Urinary bladder (tissue), 4 donors: ENCODE results near the gene YBX1. TPM values are rescaled to one million over a fixed set of nuclear protein-coding genes. Genes with fewer than 3 reads are reported as not detected.
"Not testable (repeated sequence)": the region's sequence is repeated elsewhere in the genome, so short reads cannot be mapped to it uniquely, and the experiment has no call there.

Experiments used
- DNase-seq: peaks from one replicate; pipeline ENCODE4 v3.0.0-alpha.2; 2015; ENCODE audit errors: extremely low spot score
- H3K27ac ChIP-seq: one replicate; pipeline ENCODE4 v1.5.1; 2013; ENCODE audit warnings: low read depth, mild to moderate bottlenecking, moderate library complexity
- H3K36me3 ChIP-seq: one replicate; pipeline ENCODE4 v1.6.1; 2013; ENCODE audit warnings: mild to moderate bottlenecking, moderate library complexity; ENCODE audit not compliant: insufficient read depth
- H3K4me1 ChIP-seq: one replicate; pipeline ENCODE4 v1.6.1; 2013; ENCODE audit warnings: mild to moderate bottlenecking, moderate library complexity; ENCODE audit not compliant: insufficient read depth
- H3K4me3 ChIP-seq: one replicate; pipeline ENCODE4 v1.5.1; 2013; ENCODE audit warnings: low read depth, low read length
- WGBS: extraction: QIAGEN DNeasy Blood & Tissue Kit; methylation state at CpG from one replicate; pipeline ENCODE4 v1.1.7; 2013; 5-methylcytosine and 5-hydroxymethylcytosine counted together
- polyA plus RNA-seq: library from polyadenylated mRNA; stranded (reverse); fragments of 200-250 nt; gene quantifications from one replicate; pipeline ENCODE4 v1.2.3, GENCODE V29; 2013
- total RNA-seq: library from RNA; depleted of rRNA; stranded (reverse); fragments of >200 nt; gene quantifications from one replicate; pipeline ENCODE4 v1.2.3, GENCODE V29; 2014
- donor health status: healthy with polysubstance abuse.
- donor health status: healthy.

The YBX1 gene
- total and polyA plus RNA-seq, 2 donors, result 401 to 773 TPM

DNA sequence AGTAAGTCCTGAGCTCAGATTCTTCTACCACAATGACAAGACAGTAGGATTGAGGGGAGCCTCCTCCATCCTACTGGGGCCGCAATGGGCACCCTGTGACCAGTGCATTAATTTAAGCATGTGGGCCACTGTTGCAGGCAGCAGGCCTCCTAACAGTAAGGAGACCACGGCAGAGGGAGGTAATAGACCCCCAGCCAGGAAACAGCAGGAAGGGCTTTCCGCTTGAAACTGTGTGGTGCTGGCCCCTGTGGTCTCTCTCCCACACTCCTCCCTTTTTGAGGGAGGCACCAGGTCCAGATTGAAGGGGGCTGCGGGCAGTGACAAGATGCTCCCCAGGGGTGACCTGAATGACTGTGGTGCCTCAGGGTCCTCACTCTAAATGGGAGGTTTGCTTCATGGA is 59.5 kb downstream of the YBX1 start:
- Histone ChIP-seq H3K36me3 (peaks cover 1% of the 10 kb centered on the region), H3K4me1 (no peaks in the 10 kb centered on the region), H3K27ac (no peak overlapping the region), H3K4me3 (no peak overlapping the region)
- 90% methylated on average over 4 of the region's 4 CpGs for WGBS
- no peak for DNase-seq

DNA sequence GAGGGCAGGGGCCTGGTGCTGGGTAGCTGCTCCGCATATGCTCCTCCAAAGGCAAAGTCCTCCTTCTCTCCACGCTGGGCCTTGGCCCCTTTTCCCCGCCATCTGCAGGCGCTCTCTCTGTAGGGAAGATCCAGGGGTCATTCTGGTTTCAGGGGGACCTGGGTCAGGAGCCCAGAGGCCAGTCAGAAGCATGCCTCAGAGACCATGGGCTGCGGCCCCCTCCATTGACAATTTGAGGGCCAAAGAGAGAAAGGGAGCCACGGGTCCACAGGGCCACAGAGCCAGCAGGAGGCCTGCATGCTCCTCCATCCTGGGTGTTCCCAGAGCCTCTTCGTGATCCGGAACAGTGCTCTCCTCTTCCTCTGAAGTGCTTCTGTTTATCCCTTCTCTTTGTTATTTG is 59.9 kb downstream of the YBX1 start:
- WGBS, result 93% methylated on average over 8 of the region's 8 CpGs
- Histone ChIP-seq H3K36me3 (peaks cover 1% of the 10 kb centered on the region), H3K4me1 (no peaks in the 10 kb centered on the region), H3K4me3 (no peak overlapping the region), H3K27ac (no peak overlapping the region)
- no peak for DNase-seq

DNA sequence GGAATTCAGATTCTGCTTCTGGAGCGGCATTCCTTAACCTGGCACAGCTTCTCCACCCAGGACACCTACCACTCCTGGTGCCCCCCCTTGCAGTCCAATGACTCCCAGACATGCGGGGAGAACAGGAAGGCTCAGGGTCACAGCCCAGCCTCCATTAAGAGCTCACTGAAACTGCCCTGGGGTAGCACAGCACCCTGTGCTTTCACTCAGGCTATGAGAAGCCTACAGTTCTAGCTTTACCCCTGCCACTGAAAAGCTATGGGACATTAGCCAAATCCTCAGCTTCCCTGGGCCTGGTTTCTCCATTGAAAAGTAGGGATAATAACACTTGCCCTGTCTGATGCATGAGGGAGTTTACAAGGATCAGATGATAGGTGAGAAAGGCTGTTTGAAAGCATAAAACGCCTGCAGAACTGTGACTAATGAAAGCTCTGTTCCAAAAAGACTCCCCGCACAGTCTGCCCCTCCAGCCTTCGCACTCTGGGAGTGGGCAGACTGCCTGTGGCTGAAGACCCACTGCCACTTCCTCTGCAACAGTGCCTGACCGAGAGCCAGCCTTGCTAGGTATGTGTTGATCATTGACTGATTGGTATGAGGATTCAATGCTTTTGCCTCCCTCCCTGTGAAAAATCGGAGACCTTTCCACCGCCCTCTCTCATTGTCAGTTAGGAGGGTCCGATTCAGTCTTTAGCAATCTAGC is 60.5 kb downstream of the YBX1 start:
- Histone ChIP-seq H3K4me3 (no peak overlapping the region), H3K4me1 (no peaks in the 10 kb centered on the region), H3K27ac (no peak overlapping the region), H3K36me3 (peaks cover 1% of the 10 kb centered on the region)
- no peak for DNase-seq
- WGBS, result 84% methylated on average over 9 of the region's 9 CpGs

- 74% methylated on average over 21 of the region's 21 CpGs for WGBS
- DNase-seq, result no peak
- Histone ChIP-seq H3K4me1 (no peaks in the 10 kb centered on the region), H3K36me3 (peaks cover 1% of the 10 kb centered on the region), H3K4me3 (no peak overlapping the region), H3K27ac (no peak overlapping the region)
These were observed 61.3 kb downstream of the YBX1 start for GRCh38 chr1:42743317-42744147.

DNA sequence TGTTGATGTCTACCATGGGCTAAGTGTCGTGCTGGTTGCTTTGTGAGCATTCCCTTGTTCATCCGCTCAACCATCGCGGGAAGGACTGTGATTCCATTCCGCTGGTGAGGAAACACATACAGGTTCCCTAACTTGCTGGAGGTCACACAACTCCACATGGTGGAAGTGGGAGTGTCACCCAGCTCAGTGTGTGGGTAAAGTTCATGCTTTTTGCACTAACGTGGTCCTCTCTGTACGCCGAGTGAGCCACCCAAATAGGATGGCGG is 61.9 kb downstream of the YBX1 start:
- Histone ChIP-seq H3K36me3 (peaks cover 1% of the 10 kb centered on the region), H3K4me1 (no peaks in the 10 kb centered on the region), H3K27ac (no peak overlapping the region), H3K4me3 (no peak overlapping the region)
- DNase-seq, result no peak
- WGBS, result 94% methylated on average over 9 of the region's 9 CpGs

DNA sequence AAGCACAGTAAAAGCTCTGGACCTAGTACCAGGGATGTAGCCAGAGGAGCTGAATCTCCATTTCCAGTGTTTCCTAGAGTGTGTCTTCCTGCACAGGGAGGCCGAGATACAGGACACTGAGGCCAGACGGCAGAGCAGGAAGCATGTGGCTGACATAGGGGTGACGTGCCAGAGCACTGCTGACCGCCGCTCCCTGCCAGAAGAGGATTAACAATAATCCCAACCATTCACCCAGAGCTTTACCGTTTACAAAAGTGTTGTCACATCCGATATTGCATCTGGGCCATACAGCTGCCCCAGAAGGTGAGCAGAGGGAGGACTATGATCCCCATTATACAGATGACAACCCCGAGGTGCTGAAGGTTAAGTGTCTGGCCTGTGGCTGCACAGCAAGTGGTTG is 63.6 kb downstream of the YBX1 start:
- WGBS, result 37% methylated on average over 8 of the region's 8 CpGs
- Histone ChIP-seq H3K4me3 (no peak overlapping the region), H3K36me3 (peaks cover 1% of the 10 kb centered on the region), H3K27ac (no peak overlapping the region), H3K4me1 (no peaks in the 10 kb centered on the region)
- DNase-seq, result no peak

DNA sequence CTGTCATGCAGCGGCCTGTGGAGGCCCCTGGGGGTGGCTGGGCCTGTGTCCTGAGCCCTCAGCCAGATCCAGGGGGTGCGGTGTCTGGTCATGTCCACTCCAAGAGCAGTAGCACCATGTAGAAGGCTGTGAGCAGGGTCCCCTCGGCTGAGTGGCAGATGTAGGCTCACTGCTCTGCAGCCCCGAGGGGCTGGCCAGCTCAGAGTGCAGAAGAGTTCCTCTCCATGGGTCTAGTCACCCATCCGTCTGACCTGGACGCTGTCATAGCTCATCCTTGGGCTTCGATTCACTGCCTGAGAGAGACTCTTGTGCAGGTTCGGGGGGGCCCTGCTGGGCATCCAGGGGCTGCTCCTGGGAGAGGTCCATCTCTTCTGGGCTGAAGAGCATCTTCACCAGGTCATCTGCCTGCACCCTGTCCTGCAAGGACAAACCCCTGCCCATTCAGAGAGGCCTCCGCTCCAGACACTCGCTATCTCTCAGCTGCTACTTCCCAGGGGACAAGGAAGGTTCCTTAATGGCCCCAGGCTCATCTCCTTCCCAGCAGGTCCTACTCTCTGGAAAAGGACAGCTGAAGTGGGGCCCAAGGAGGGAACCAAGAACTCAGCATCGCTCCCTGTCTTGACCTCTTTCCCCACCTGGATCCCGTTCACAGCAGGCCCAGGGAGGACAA is 64.4 kb downstream of the YBX1 start:
- DNase-seq, result no peak
- Histone ChIP-seq H3K27ac (no peak overlapping the region), H3K36me3 (peaks cover 1% of the 10 kb centered on the region), H3K4me3 (no peak overlapping the region), H3K4me1 (no peaks in the 10 kb centered on the region)
- 91% methylated on average over 12 of the region's 12 CpGs for WGBS

- H3K27ac ChIP-seq, result no peak overlapping the region
- WGBS, result 57% methylated on average over 14 of the region's 14 CpGs
- no peak overlapping the region for H3K4me3 ChIP-seq
- no peaks in the 10 kb centered on the region for H3K4me1 ChIP-seq
- no peak for DNase-seq
- peaks cover 1% of the 10 kb centered on the region for H3K36me3 ChIP-seq
These were observed 64.9 kb downstream of the YBX1 start for GRCh38 chr1:42747125-42747524.

DNA sequence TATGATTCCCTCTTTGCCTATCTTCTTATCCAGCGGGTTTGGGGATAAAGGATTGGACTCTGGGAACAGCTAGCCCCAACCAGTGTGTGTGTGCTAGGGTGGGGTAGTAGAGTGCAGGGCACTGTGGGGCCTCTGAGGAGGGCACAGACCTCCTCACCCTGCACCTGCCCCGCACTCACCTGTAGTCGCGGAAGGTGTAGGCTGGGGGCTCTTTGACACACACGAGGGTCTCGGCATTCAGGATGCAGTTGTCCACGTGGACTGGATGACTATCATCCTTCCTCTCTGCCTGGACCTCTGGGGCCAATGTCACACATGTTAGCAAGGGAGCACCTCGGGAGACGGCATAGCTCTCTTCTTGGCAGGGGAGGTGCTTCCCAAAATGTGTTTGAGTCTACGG is 65.8 kb downstream of the YBX1 start:
- DNase-seq, result no peak
- Histone ChIP-seq H3K36me3 (peaks cover 3% of the 10 kb centered on the region), H3K27ac (no peak overlapping the region), H3K4me1 (no peaks in the 10 kb centered on the region), H3K4me3 (no peak overlapping the region)
- 87% methylated on average over 10 of the region's 10 CpGs for WGBS

GRCh38 chr1:42748461-42749410 is 66.5 kb downstream of the YBX1 start:
- H3K4me3 ChIP-seq, result no peak overlapping the region
- 80% methylated on average over 14 of the region's 14 CpGs for WGBS
- no peaks in the 10 kb centered on the region for H3K4me1 ChIP-seq
- peaks cover 3% of the 10 kb centered on the region for H3K36me3 ChIP-seq
- H3K27ac ChIP-seq, result no peak overlapping the region
- DNase-seq, result no peak

GRCh38 chr1:42750041-42750440 is 67.8 kb downstream of the YBX1 start:
- Histone ChIP-seq H3K27ac (no peak overlapping the region), H3K4me1 (no peaks in the 10 kb centered on the region), H3K36me3 (peaks cover 3% of the 10 kb centered on the region), H3K4me3 (no peak overlapping the region)
- DNase-seq, result no peak
- 93% methylated on average over 12 of the region's 12 CpGs for WGBS

GRCh38 chr1:42751511-42752070 is 69.4 kb downstream of the YBX1 start:
- 87% methylated on average over 8 of the region's 8 CpGs for WGBS
- not testable (repeated sequence) for H3K27ac ChIP-seq, H3K4me1 ChIP-seq, H3K36me3 ChIP-seq, H3K4me3 ChIP-seq, DNase-seq

DNA sequence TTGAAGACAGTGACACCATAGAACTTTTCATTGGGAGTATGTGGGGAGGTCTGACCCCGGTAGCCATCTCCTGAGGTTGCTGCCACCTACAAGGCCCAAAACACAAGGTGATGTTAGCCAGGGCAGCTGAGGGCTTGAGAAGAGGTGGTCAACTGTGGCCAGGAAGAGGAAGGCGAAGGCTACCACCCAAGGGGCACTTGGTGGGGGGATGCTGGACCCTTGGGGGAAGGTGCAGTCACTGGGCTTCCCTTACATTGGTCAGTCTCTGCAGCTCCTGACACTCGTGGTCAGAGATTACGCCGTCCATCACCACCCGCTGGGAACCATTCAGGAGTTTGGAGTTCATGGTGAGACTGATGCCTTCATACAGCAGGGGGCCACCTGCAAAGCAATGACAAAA is 70.1 kb downstream of the YBX1 start:
- Histone ChIP-seq H3K27ac (no peak overlapping the region), H3K36me3 (peaks cover 2% of the 10 kb centered on the region), H3K4me3 (no peak overlapping the region), H3K4me1 (no peaks in the 10 kb centered on the region)
- no peak for DNase-seq
- 93% methylated on average over 6 of the region's 6 CpGs for WGBS
